Measurements from ENCODE around the gene MTFR1L.

MTFR1L gene

DNA sequence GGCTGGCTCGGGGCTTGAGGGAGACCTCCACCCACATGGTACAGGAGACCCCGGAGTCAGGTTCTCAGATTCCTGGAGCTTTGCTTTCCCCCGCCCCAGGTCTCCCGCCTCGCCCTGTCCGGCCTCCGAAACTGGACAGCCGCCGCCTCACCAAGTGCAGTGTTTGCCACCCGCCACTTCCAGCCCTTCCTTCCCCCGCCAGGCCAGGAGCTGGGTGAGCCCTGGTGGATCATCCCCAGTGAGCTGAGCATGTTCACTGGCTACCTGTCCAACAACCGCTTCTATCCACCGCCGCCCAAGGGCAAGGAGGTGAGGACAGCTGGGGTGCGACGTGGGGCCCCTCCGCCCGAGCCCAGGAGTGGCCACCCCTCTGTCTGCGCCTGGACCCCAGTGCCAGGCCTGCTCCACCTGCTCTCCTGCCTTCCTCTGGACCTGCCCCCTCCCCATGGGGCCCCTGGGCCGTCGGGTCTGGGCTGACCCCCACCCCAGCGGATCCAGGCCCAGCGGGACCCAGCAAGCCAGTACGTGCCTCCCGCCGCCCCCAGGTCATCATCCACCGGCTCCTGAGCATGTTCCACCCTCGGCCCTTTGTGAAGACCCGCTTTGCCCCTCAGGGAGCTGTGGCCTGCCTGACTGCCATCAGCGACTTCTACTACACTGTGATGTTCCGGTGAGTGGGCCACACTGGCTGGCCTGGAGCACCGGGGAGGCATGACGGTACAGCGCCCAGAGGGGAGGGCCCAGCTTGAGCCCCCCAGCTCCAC lies 11.1 kb upstream of the MTFR1L start:
- no peak for DNase-seq

DNA sequence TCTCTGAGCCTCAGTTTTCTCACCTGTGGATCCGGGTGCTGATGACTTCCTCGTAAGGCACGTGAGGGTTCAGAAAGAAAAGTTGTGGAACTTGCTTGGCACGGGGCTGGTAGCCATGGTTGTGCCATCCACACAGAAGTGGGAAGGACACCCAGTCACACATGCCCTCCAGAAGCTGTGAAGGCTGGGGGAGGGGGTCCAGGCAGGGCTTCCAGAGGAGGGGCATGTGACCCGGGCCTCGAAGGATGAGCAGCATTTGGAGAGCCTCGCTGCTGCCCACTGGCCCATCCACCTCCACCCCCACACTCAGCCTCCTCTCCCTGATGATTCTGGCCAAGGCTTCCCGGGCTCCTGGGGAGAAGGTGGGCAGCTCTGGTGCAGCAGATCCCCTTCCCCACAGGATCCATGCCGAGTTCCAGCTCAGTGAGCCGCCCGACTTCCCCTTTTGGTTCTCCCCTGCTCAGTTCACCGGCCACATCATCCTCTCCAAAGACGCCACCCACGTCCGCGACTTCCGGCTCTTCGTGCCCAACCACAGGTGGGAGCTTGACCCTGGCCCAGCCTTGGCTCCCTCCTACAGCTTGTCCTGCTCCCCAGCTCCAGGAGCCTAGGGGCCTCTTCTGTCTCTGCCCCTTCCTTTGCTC lies 10.3 kb upstream of the MTFR1L start:
- no peak for DNase-seq

DNA sequence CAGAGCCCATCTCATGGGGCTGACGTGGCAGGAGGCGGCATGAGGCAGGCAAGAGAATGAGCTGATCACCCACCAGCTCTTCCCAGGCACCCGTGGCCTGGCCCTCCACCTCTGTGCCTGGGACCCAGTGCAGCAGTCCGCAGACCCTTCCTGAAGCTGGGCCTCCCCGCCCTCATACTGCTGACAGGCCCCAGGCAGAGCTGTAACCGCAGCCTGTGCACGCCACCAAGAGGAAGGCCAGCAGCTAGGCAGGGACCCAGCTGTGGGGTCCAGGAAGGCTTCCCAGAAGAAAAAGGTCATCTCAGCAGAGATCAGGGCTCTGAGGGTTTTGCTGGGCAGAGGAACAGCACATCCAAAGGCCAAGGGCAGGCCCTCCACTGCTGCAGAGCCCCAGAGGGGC lies 9.8 kb upstream of the MTFR1L start:
- no peak for DNase-seq

DNA sequence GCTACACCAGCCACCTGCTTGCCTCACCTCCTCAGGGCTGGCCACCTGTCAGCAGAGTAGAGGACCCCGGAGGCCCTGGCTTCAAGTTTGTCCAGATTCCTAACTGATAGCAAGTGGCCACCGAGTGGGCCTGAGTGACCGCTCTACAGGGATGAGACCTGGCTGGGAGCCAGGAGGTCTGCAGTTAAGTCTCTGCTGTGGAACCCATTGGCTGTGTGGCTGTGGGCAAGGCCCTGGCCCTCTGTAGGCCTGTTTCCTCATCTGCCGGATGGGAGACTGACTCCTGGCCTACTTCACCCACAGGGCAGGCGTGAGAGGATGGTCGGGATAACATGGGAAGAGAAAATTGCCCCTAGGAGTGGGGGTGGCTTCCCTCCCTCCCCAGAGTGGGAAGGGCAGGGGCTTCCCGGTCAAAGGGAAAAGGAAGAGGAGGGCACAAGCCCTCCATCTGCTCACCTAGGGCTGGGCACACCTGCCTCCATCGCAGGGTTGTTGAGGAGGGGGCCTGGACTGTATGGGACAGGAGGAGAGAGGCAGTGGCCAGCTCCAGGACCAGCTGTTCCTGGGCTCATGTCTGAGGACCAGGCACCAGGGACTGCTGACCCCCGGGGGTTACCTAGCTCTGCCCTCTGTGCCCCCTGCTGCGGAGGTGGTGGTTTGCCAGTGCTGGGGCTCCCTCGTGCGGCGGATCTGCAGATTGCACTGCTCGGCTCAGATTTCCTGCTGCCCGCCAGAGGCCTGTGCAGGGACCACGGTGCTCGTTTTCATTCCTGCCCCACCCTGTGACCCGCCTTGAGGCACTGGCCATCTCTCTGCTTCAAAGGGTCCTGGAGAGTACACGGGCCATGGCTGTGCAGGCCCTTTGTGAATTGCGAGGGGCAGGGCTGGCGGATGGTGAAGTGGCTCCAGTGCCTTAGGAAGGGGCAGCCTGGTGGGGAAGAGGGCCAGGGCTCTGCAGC lies 9.1 kb upstream of the MTFR1L start:
- DNase-seq: peak; percentile 93

DNA sequence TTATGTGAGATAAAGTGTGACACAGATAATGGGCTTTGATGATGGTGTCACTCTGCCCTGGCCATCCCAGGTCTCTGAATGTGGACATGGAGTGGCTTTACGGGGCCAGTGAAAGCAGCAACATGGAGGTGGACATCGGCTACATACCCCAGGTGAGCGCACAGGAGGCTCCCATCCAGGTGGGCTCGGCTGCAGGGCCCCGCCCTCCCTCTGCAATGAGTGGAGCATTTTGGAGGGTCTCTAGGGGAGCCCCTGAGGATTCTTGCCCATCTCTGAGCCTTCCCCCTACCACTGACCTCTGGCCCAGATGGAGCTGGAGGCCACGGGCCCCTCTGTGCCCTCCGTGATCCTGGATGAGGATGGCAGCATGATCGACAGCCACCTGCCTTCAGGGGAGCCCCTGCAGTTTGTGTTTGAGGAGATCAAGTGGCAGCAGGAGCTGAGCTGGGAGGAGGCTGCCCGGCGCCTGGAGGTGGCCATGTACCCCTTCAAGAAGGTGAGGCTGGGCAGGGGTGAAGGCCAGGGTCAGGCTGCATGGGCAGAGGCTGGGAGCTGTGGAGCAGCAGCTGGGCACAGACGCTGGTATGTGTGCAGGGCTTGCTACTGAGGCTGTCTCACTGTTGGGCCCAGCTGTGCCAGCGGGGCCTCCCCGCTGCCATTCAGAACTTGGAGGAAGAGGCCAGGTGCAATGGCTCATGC lies 8.2 kb upstream of the MTFR1L start:
- DNase-seq: no peak

DNA sequence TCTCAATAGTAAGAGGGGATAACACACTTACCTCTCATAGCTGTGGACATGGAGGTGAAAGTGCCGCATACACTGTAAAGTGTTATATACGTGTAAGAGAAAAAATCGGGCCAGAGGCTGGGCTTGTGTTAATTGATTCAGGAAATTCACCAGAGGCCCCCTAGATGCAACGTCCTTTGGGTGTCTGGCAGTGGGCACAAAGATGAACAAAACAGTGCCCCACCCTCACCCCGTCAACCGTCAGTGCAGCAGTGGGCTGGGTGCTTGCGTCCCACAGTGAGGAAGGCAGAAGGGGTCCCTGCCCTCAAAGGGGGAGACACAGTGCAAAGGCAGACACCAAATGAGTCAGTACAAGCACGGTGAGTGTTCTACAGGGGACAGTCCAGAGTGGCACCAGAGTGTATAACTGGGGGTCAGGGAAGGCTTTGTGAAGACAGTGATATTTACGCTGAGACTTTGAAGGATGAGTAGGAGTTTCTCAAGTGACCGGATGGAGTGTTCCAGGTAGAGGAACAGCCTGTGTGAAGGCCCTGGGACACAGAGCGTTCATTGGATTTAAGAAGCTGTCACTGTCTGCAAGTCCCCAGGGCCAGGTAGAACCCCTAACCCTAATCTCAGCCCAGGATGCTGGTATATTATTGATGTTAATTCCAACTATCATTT lies 6.6 kb upstream of the MTFR1L start:
- DNase-seq: no peak

DNA sequence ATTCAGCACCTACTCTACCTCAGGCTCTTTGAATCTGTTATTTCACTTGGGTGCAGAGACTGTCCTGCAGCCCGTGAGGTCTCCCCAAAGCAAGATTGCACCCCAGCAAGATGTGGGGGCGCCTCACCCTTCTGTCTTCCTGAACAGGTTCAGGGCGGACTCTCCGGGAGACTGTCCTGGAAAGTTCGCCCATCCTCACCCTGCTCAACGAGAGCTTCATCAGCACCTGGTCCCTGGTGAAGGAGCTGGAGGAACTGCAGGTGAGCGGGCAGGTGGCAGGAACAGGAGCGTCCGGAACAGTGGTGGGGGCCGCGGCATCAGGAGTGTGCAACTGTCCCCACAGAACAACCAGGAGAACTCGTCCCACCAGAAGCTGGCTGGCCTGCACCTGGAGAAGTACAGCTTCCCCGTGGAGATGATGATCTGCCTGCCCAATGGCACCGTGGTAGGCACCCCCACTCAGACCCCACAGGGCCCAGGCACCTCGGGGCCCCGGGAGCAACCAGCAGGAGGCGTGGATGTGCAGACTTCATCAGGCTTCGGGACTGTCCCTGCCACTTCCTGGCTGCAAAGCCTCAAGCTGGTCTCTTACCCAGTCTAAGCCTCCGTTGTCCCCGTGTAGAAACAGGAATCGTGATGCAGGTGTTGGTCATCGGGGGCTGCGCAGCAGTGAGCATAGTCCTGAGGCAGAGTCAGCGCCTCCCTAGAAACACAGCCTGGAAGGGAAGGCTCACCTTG lies 5.9 kb upstream of the MTFR1L start:
- no peak for DNase-seq

DNA sequence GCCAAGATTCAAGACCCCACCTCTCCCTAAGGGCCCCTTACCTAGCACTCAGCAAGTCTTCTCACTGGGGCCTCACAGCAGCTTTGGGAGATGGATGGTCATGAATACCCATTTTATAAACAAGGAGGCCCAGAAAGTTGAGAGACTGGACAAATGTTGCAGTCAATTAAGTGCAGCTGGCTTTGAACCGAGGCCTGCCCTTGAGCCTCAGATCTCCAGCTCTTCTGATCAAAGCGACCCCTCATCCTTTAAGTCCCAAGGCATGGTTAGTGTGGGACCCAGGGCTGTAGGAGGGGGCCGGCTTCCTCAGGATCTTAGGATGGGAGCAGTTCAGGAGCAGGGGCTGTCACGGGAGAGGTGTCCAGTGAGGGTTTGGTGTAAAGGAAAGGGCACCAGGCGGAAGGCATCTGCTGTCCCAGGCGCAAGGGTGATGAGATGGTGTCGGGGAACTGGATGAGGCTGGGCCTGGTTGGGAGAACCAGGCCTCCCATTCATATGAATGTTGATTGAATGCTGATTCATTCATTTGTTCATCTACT lies 5.1 kb upstream of the MTFR1L start:
- DNase-seq: no peak

DNA sequence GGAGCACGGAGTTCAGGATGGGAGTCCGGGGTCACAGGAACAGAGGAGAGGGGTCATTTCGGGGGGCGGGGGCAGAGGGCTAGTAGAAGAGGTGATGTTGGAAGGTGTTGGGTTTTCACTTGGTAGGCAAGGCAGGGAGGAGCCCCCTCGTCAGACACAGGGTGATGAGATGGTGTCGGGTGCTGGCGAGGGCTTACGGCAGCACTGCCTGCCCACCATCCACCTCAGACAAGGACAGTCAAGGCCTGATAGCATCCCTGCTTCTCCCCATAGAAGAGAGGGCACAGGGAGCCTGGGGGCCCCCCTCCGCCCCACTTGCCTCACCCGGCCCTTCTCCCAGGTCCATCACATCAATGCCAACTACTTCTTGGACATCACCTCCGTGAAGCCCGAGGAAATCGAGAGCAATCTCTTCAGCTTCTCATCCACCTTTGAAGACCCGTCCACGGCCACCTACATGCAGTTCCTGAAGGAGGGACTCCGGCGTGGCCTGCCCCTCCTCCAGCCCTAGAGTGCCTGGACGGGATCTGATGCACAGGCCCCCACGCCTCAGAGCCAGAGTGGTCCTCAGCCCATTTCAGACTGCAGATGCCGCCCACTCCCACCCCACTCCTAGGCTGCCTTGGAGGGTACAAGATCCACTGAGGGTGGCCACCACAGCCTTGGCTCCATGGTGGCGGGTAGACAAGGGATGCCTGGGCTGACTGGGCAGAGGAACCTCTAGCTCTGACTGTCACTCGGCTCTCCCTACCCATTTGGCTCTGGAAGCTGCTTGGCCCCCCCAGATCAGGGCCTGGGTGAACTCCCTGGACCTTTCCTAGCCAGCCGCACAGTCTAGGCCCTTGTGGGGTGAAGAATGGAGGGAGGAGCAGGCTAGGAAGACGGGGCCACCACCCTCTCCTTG lies 4.3 kb upstream of the MTFR1L start:
- DNase-seq: no peak

DNA sequence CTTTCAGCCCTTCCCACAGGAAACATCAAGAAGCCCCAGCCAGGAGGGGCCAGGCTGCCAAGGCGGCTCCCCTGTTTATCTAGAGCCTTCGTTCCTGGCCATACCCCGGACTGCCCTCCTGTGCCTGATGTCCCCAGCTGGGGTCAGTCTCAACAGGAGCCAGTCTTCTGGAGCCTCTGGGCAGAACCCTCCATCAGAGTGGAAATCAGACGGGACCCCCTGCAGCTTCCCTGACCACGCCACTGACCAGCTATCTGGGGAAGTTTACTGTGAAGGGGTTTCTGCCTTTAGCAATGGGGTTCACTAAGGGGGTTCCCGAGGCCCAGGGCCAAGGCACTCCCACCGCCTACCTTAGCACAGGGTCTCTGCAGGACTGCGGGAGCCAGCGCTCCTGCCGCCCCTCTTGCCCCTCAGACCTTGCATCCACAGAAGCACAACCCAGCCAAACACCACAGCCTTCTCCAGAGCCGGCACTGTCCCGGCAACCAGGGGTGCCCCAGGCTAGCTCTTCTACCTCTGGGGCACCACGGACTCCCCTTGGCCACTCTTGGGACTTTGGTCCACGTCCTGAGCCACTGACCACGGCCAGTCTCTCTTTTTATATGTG lies 3.5 kb upstream of the MTFR1L start:
- DNase-seq: no peak

DNA sequence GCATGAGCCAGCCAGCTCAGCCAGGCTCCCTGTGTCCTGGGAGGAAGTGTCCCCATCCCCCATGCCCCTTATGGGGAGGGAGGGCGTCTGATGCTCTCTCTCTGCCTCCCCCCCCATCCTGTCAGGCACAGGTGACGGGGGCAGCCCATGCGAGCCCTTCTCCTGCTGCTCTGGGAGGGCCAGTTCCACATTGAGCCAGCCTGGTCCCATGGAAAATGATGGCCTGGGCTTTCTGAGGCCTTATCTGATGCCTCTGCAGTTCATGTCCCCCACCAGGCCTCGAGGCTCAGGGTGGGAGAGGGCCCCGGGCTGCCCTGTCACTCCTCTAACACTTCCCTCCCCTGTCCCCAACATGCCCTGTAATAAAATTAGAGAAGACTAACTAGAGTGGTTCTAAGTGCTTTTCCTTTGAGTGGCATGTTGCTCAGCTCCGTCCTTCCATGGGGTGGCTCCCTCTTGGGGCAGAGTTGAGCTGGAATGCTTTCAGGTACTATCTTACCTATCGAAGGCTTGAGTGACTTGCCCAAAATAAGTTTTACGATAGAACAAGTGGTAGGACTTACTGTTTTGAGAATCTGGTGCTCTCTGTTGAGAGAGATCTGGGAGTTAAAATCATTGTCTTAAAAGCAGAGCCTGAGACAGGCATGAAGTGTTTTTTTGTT lies 1.8 kb upstream of the MTFR1L start:
- no peak for DNase-seq

DNA sequence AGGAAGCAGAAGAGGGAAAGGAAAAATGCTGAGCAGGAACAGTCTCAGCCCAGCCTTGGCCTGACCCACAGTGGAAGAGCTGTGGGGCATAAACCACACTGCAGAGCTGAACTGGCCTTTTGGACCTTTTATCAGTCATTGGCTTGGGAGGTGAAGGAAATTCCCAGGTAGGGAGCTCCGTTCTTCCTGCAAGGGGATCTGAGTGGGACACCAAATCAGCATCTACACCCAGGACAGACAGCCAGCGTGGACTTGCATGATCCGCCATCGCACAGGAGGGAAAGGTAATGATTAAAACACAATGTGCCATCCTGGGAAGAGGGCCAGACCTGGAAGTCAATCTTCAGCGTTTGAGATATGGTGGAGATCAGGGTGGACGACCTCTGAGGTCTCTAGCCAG lies 1.2 kb upstream of the MTFR1L start:
- no peak for DNase-seq

DNA sequence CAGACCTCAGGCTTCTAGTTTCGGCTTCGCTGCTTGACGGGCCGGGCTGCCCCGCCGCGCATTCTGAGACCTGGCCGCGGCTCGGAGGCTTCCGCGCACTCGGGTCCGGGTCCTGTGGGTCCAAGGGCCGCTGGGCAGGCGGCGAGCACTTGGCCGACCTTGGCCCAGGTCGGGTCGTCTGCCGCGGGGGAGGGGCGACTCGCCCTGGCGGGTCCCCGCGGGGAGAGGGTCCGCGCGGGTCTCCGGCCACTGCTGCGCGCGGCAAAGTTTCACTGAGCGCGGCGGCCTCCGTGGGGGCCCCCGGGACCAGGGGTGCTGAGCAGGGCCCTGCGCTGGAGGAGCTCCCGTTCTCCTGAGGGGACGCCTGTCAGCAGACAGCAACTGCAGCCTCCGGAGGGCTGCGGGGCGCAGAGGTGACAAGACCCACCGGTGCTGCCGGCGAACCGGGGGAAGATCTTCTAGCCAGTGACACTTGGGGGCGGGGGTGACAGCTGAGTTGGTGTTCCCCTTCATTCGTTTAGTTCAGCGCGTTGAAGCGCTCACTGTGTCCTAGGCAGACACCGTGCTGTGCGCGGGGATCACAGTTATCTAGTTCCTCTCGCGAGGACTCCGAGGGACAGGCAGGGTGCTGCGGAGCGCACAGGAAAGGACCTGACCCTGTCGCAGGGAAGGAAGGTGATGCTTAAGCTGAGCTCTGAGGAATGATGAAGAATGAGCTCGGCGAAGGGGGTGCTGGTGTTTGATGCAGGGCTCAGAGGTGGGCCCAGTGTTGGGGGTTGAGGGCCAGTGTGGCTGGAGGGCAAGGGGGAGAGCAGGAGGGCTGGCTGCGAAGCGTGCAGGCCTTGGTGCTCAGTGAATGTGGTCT lies 725 bp downstream of the MTFR1L start:
- peak; percentile 77 for DNase-seq

DNA sequence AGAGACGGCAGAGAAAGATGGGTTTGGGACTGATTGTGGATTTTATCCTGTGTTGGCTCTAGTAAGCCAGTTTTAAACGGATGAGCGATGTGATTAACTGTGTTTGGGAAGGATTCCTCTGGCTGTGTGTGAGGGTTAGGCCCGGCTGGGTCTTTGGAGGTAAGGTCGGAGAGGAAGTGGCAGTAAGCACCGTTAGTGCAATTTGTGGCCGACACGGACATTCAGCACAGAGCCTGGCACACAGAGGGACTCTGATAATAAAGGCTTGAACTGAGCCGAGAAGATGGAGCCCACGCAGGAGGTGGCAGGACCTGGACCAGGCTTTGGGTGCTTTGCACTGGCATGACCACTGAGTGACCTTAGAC lies 1.3 kb downstream of the MTFR1L start:
- no peak for DNase-seq

DNA sequence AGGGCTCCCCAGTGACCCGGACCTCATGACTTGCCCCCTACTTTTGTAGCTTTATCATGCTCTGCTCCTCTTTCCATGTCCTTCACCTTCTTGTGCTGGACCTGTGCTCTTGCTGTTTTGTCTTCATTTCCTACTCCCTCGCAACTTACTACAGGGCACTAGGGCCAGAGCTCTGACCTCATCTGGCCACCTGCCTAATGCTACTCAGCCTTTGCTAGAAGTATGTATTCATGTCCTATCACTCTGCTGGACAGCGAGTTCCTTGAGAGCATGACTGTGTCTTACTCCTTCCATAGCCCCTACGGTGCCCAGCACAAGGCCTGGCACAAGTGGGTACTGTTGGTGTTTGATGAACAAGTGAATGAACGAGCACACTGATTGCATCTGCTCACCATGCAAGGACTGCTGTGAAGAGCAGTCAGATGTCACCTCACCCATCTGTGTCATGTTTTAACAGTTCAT lies 1.9 kb downstream of the MTFR1L start:
- DNase-seq: no peak

DNA sequence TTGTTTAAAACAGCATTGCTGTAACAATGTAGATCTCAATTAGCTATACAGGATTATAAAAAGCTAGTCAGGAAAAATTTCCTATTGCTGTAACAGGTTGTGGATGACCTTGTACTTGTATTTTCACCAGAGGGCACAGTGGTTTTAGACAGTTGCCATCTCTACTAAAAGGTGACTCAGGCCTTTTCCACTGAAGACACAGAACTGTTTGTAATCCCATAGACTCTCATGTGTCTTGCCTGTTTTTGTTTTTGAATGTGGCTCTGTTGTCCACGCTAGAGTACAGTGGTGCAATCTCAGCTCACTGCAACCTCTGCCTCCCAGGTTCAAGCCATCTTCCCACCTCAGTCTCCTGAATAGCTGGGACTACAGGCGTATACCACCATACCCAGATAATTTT lies 5.9 kb downstream of the MTFR1L start:
- DNase-seq: no peak

DNA sequence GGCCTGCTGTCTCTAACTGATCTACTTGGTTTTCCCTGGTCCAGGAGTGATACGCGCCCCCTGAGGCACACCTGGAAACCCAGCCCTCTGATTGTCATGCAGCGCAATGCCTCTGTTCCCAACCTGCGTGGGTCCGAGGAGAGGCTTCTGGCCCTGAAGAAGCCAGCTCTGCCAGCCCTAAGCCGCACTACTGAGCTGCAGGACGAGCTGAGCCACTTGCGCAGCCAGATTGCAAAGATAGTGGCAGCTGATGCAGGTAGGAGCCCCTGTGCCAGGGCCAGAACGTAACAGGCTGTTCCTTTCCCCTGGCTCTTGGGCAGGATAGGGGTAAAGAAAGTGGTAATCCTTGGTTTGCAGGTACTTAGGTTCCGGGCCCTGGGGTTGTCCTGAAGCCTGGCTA lies 6.8 kb downstream of the MTFR1L start:
- no peak for DNase-seq

DNA sequence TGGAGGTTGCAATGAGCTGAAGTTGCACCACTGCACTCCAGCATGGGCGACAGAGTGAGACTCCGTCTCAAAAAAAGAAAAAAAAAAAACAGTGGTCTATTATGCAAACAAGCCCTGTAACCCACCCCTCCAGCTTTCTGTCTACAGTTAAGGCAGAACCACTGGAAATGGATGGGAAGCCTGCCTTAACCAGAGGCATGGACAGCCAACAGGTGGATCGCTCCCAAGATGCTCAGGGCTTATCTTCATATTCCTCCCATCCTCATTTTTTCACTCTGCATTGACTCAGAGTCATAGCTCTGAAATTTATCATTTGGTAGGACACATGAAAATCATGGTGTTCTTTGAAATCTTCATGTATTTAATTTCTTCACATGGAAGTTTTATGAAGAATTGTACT lies 8.7 kb downstream of the MTFR1L start:
- DNase-seq: no peak

Measured in stimulated activated CD8-positive, alpha-beta memory T cell treated with anti-CD3 and anti-CD28 coated beads, Interleukin-4, amount 100 ng/mL, for 48 hours (primary cell).